Measurements from ENCODE around the gene MAP3K9.

The MAP3K9 gene

DNA sequence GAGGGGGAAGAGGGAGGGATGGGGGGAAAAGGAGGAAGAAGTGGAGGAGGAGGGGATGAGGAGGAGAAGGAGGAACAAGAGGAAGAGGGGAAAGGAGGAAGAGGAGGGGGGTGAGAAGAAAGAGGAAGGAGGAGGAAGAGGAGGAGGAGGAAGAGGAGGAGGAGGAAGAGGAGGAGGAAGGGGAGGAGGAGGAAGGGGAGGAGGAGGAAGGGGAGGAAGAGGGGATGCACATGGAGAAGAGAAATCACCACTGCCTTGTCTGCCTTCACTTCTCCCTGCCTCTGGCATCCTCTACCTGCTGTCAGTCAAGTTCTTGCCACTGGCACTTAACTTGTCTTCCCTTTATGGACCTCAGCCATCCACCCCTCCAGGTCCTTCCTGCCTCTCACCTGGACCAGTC, 107.7 kb downstream of the MAP3K9 start:
- Histone ChIP-seq H3K9ac (ENCODE audit: low read depth, low read length, poor library complexity, severe bottlenecking) (no peak overlapping the region), H3K27me3 (ENCODE audit: insufficient read depth, low read length, poor library complexity, severe bottlenecking) (no peaks in the 10 kb centered on the region), H3K4me3 (ENCODE audit: low read length, poor library complexity, severe bottlenecking) (no peak overlapping the region), H3K79me2 (ENCODE audit: insufficient read depth, low read length) (no peaks in the 10 kb centered on the region), H4K20me1 (ENCODE audit: insufficient read depth, low read length, poor library complexity, severe bottlenecking) (no peaks in the 10 kb centered on the region), H3F3A (ENCODE audit: low read depth) (no peaks in the 10 kb centered on the region), H2AFZ (ENCODE audit: low read length) (no peak overlapping the region), H3K4me2 (ENCODE audit: low read depth, low read length, poor library complexity, severe bottlenecking) (no peak overlapping the region), H3K36me3 (ENCODE audit: insufficient read depth, low read length) (no peaks in the 10 kb centered on the region), H3K4me1 (ENCODE audit: insufficient read depth, low read length, poor library complexity, severe bottlenecking) (peaks cover 7% of the 10 kb centered on the region), H3K9me2 (replicated peaks; ENCODE audit: low read depth, low read length) (no peaks in the 10 kb centered on the region), H3K9me3 (ENCODE audit: insufficient read depth, low read depth, low read length) (no peaks in the 10 kb centered on the region)
- TF ChIP-seq, protein P1, sequence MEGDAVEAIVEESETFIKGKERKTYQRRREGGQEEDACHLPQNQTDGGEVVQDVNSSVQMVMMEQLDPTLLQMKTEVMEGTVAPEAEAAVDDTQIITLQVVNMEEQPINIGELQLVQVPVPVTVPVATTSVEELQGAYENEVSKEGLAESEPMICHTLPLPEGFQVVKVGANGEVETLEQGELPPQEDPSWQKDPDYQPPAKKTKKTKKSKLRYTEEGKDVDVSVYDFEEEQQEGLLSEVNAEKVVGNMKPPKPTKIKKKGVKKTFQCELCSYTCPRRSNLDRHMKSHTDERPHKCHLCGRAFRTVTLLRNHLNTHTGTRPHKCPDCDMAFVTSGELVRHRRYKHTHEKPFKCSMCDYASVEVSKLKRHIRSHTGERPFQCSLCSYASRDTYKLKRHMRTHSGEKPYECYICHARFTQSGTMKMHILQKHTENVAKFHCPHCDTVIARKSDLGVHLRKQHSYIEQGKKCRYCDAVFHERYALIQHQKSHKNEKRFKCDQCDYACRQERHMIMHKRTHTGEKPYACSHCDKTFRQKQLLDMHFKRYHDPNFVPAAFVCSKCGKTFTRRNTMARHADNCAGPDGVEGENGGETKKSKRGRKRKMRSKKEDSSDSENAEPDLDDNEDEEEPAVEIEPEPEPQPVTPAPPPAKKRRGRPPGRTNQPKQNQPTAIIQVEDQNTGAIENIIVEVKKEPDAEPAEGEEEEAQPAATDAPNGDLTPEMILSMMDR (conservative IDR thresholded peaks at IDR 0.05; ENCODE audit: low read length), result no peak
- TF ChIP-seq EZH2phosphoT487 (IDR thresholded peaks at IDR 0.05; ENCODE audit: borderline replicate concordance), result no peak

DNA sequence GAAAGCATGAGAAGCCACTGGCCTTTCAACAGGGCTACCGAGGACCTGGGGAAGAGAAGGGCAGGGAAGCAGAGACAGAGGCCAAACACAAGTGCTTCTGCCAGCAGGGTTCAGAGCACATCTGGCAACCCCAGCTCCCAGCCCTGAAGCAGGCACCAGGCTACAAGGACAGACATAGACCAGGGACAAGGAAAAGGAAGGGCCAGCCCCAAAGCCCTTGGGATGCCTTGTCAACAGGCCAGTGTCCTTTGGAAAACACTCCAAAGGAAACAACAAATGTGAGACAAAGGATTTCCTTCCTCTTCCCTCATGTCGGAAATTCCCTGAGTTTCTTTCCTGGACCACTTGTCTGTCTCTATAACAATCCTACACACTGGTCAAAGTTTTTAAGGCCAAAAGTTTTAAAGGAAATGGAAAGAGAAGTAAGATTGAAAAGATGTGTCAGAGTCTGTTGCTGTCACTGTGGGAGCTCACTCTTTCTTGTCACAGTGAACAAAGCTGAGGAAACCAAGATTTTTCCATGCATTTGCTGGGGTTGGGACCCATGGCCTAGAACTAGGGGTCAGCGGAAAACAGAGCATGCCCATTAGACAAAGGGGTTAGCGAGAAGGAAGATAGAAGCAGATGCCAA, 108.2 kb downstream of the MAP3K9 start:
- H3K36me3 ChIP-seq (ENCODE audit: insufficient read depth, low read length), result no peaks in the 10 kb centered on the region
- H3K4me2 ChIP-seq (ENCODE audit: low read depth, low read length, poor library complexity, severe bottlenecking), result no peak overlapping the region
- H3K9me3 ChIP-seq (ENCODE audit: insufficient read depth, low read depth, low read length), result no peaks in the 10 kb centered on the region
- no peak overlapping the region for H3K4me3 ChIP-seq (ENCODE audit: low read length, poor library complexity, severe bottlenecking)
- no peak overlapping the region for H3K9ac ChIP-seq (ENCODE audit: low read depth, low read length, poor library complexity, severe bottlenecking)
- H3K9me2 ChIP-seq (replicated peaks; ENCODE audit: low read depth, low read length), result no peaks in the 10 kb centered on the region
- no peaks in the 10 kb centered on the region for H4K20me1 ChIP-seq (ENCODE audit: insufficient read depth, low read length, poor library complexity, severe bottlenecking)
- no peaks in the 10 kb centered on the region for H3K27me3 ChIP-seq (ENCODE audit: insufficient read depth, low read length, poor library complexity, severe bottlenecking)
- TF ChIP-seq EZH2phosphoT487 (IDR thresholded peaks at IDR 0.05; ENCODE audit: borderline replicate concordance), result no peak
- TF ChIP-seq, protein P1 (conservative IDR thresholded peaks at IDR 0.05; ENCODE audit: low read length), result no peak
- H3K79me2 ChIP-seq (ENCODE audit: insufficient read depth, low read length), result no peaks in the 10 kb centered on the region
- peaks cover 7% of the 10 kb centered on the region for H3K4me1 ChIP-seq (ENCODE audit: insufficient read depth, low read length, poor library complexity, severe bottlenecking)
- no peak overlapping the region for H2AFZ ChIP-seq (ENCODE audit: low read length)
- H3F3A ChIP-seq (ENCODE audit: low read depth), result no peaks in the 10 kb centered on the region

DNA sequence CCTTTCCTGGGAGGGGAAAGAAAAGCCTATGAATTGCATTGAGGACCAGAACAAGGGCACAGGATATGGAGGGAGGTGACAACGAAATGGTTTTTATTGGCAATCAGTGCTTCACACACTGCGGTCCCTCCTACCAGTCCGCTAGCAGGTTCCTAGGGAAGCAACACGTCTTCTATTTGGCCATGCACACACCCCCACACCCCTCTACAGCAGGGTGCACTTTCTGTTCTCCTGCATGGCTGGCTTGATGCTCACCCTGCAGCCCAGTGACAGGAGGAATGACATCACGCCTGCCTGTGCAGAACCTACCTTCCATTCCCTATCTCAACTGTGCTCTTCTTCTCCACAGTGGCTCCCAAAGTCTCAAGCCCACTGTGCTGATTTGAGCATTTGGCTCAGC, 109.7 kb downstream of the MAP3K9 start:
- Histone ChIP-seq H3K9ac (ENCODE audit: low read depth, low read length, poor library complexity, severe bottlenecking) (no peak overlapping the region), H3F3A (ENCODE audit: low read depth) (no peaks in the 10 kb centered on the region), H3K4me2 (ENCODE audit: low read depth, low read length, poor library complexity, severe bottlenecking) (no peak overlapping the region), H3K9me3 (ENCODE audit: insufficient read depth, low read depth, low read length) (no peaks in the 10 kb centered on the region), H3K4me3 (ENCODE audit: low read length, poor library complexity, severe bottlenecking) (no peak overlapping the region), H4K20me1 (ENCODE audit: insufficient read depth, low read length, poor library complexity, severe bottlenecking) (no peaks in the 10 kb centered on the region), H3K27me3 (ENCODE audit: insufficient read depth, low read length, poor library complexity, severe bottlenecking) (no peaks in the 10 kb centered on the region), H3K79me2 (ENCODE audit: insufficient read depth, low read length) (no peaks in the 10 kb centered on the region), H3K36me3 (ENCODE audit: insufficient read depth, low read length) (no peaks in the 10 kb centered on the region), H3K9me2 (replicated peaks; ENCODE audit: low read depth, low read length) (no peaks in the 10 kb centered on the region), H2AFZ (ENCODE audit: low read length) (no peak overlapping the region), H3K4me1 (ENCODE audit: insufficient read depth, low read length, poor library complexity, severe bottlenecking) (peaks cover 7% of the 10 kb centered on the region)
- no peak for TF ChIP-seq EZH2phosphoT487 (IDR thresholded peaks at IDR 0.05; ENCODE audit: borderline replicate concordance)
- TF ChIP-seq, protein P1 (conservative IDR thresholded peaks at IDR 0.05; ENCODE audit: low read length), result no peak

All from Loucy (cell line).